ENCODE results near the gene SHKBP1. TPM values are rescaled to one million over a fixed set of nuclear protein-coding genes. Genes with fewer than 3 reads are reported as not detected.
A peak's percentile ranks its signal among the peaks of the same experiment; 100 is the strongest.

SHKBP1 gene
- total RNA-seq, 1 donor from 2014 or later: 170 TPM

- H3K27me3 Mint-ChIP-seq (ENCODE audit: unreplicated experiment): peaks cover 16% of the 10 kb centered on the region
- TF ChIP-seq CTCF (IDR thresholded peaks at IDR 0.05; ENCODE audit: partially characterized antibody, unreplicated experiment): peak; percentile 98
- peak; percentile 96 for DNase-seq
- H3K27ac Mint-ChIP-seq (ENCODE audit: unreplicated experiment): no peak overlapping the region
- no peaks in the 10 kb centered on the region for H3K36me3 Mint-ChIP-seq (ENCODE audit: unreplicated experiment)
- no peaks in the 10 kb centered on the region for H3K9me3 Mint-ChIP-seq (ENCODE audit: unreplicated experiment)
- H3K4me3 Mint-ChIP-seq (ENCODE audit: unreplicated experiment): peak overlapping the region; percentile 85
- H3K4me1 Mint-ChIP-seq (ENCODE audit: low read depth, unreplicated experiment): peaks cover 22% of the 10 kb centered on the region
Measured at GRCh38 chr19:40598121-40598917, 21.6 kb downstream of the SHKBP1 start.

- TF ChIP-seq CTCF (IDR thresholded peaks at IDR 0.05; ENCODE audit: partially characterized antibody, unreplicated experiment): peak; percentile 24
- no peak for DNase-seq
- H3K36me3 Mint-ChIP-seq (ENCODE audit: unreplicated experiment): no peaks in the 10 kb centered on the region
- H3K4me3 Mint-ChIP-seq (ENCODE audit: unreplicated experiment): peak overlapping the region; percentile 85
- H3K4me1 Mint-ChIP-seq (ENCODE audit: low read depth, unreplicated experiment): peaks cover 22% of the 10 kb centered on the region
- no peaks in the 10 kb centered on the region for H3K9me3 Mint-ChIP-seq (ENCODE audit: unreplicated experiment)
- H3K27ac Mint-ChIP-seq (ENCODE audit: unreplicated experiment): no peak overlapping the region
- peaks cover 16% of the 10 kb centered on the region for H3K27me3 Mint-ChIP-seq (ENCODE audit: unreplicated experiment)
Measured at GRCh38 chr19:40598918-40599307, 22.2 kb downstream of the SHKBP1 start.

GRCh38 chr19:40599331-40599901 lies 22.7 kb downstream of the SHKBP1 start:
- Mint-ChIP-seq H3K36me3 (ENCODE audit: unreplicated experiment) (no peaks in the 10 kb centered on the region), H3K4me1 (ENCODE audit: low read depth, unreplicated experiment) (peaks cover 21% of the 10 kb centered on the region), H3K4me3 (ENCODE audit: unreplicated experiment) (peak overlapping the region; percentile 72), H3K9me3 (ENCODE audit: unreplicated experiment) (no peaks in the 10 kb centered on the region), H3K27me3 (ENCODE audit: unreplicated experiment) (peaks cover 19% of the 10 kb centered on the region), H3K27ac (ENCODE audit: unreplicated experiment) (no peak overlapping the region)
- no peak for TF ChIP-seq CTCF (IDR thresholded peaks at IDR 0.05; ENCODE audit: partially characterized antibody, unreplicated experiment)
- no peak for DNase-seq

GRCh38 chr19:40599902-40600569 lies 23.4 kb downstream of the SHKBP1 start:
- Mint-ChIP-seq H3K4me3 (ENCODE audit: unreplicated experiment) (peak overlapping the region; percentile 79), H3K4me1 (ENCODE audit: low read depth, unreplicated experiment) (peaks cover 16% of the 10 kb centered on the region), H3K27me3 (ENCODE audit: unreplicated experiment) (peaks cover 22% of the 10 kb centered on the region), H3K36me3 (ENCODE audit: unreplicated experiment) (no peaks in the 10 kb centered on the region), H3K9me3 (ENCODE audit: unreplicated experiment) (no peaks in the 10 kb centered on the region), H3K27ac (ENCODE audit: unreplicated experiment) (no peak overlapping the region)
- no peak for DNase-seq
- TF ChIP-seq CTCF (IDR thresholded peaks at IDR 0.05; ENCODE audit: partially characterized antibody, unreplicated experiment): no peak

Measured in glutamatergic neuron (in vitro differentiated cells).